Lung (tissue), 12 donors: ENCODE results near the gene HLCS. TPM values are rescaled to one million over a fixed set of nuclear protein-coding genes. Genes with fewer than 3 reads are reported as not detected.
A peak's percentile ranks its signal among the peaks of the same experiment; 100 is the strongest.

Source experiments
- ATAC-seq: fragments of 200-7000 bp; cut with Tn5 transposase; one replicate; pipeline ENCODE4 v1.9.1; 2020; ENCODE audit warnings: moderate number of reproducible peaks; ENCODE audit not compliant: insufficient read depth, low FRiP score
- DNase-seq, 3 donors: peaks; one replicate each; pipeline ENCODE4 v3.0.0-alpha.2; 2013 to 2017
- H3K27ac ChIP-seq, 2 donors: one replicate each; pipeline ENCODE4 v1.5.1; 2013; ENCODE audit warnings: mild to moderate bottlenecking in 2 of 2, moderate library complexity in 2 of 2, control low read depth in 1 of 2, inconsistent platforms in 1 of 2, low read depth in 1 of 2, low read length in 1 of 2
- H3K27me3 ChIP-seq, 3 donors: one replicate each; pipeline ENCODE4 v1.5.1; 2013; ENCODE audit warnings: low read length in 2 of 3; ENCODE audit not compliant: control insufficient read depth in 3 of 3, insufficient read depth in 3 of 3
- H3K36me3 ChIP-seq, 4 donors: one replicate each; pipeline ENCODE4 v1.5.1; 2013; ENCODE audit warnings: low read length in 4 of 4, mild to moderate bottlenecking in 1 of 4, moderate library complexity in 1 of 4; ENCODE audit not compliant: control insufficient read depth in 4 of 4, insufficient read depth in 4 of 4
- H3K4me1 ChIP-seq, 5 donors: one replicate each; pipeline ENCODE4 v1.5.1; 2013; ENCODE audit warnings: low read length in 5 of 5, mild to moderate bottlenecking in 2 of 5, moderate library complexity in 1 of 5; ENCODE audit not compliant: control insufficient read depth in 5 of 5, insufficient read depth in 5 of 5
- H3K4me3 ChIP-seq: one replicate; pipeline ENCODE4 v1.5.1; 2013; ENCODE audit warnings: mild to moderate bottlenecking, control low read depth, moderate library complexity
- H3K9ac ChIP-seq, 2 donors: one replicate each; pipeline ENCODE4 v1.5.1; 2013; ENCODE audit warnings: low read length in 2 of 2, control low read depth in 1 of 2; ENCODE audit not compliant: insufficient read depth in 1 of 2
- H3K9me3 ChIP-seq, 4 donors: one replicate each; pipeline ENCODE4 v1.5.1; 2013; ENCODE audit warnings: low read length in 3 of 4, mild to moderate bottlenecking in 1 of 4, moderate library complexity in 1 of 4; ENCODE audit not compliant: control insufficient read depth in 4 of 4, insufficient read depth in 3 of 4
- CTCF ChIP-seq: IDR thresholded peaks from 2 replicates; pipeline ENCODE4 v1.5.1; 2012; ENCODE audit warnings: mild to moderate bottlenecking; ENCODE audit errors: control extremely low read depth, extremely low read depth
- WGBS, 2 donors: extraction: QIAGEN DNeasy Blood & Tissue Kit; methylation state at CpG; one replicate each; pipeline ENCODE4 v1.1.7; 2013; 5-methylcytosine and 5-hydroxymethylcytosine counted together
- polyA plus RNA-seq, 2 donors: library from polyadenylated mRNA; stranded (reverse); fragments of 200-250 nt; gene quantifications; one replicate each; pipeline ENCODE4 v1.2.1, GENCODE V29; 2013
- total RNA-seq, 2 donors: library from RNA; depleted of rRNA in 1 of 2; stranded (reverse); fragments of >200 nt in 1 of 2; gene quantifications; one replicate each; pipeline ENCODE4 v1.2.1, GENCODE V29; 2014 to 2021
- donor health status: control.
- donor health status: control.
- donor health status: Bipolar disorder and iron deficiency.
- donor health status: healthy.
- donor health status: DM: yes; HTN: yes; CAD: no.

Gene HLCS
- total and polyA plus RNA-seq, 4 donors = 5.0 to 28.8 (median 17.5) TPM

DNA sequence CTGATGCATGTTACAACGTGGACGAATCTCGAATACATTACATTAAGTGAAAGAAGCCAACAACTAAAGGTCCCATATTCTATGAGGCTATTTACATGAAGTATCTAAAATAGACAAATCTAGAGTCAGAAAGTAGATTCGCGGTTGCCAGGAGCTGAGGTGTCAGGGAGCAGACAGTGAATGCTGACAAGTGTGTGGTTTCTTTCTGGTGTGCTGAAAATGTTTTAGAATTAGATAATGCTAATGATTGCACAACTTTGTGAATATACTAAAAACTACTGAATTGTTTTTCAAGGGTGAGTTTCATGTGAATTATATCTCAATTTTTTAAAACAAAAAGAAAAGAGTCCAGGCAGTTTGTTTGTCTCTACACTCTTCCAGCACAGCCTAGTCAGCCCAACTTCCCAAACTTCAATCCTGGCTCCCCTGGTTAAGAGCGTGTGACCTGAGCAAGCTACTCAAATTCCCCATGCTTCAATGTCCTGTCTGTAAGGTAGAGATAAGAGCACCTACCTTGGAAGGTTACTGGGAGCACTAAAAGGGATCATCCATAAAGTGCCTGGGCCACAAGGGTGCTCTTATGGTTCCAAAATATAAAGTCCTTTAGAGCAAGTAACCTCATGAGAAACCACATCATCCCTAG, 20.9 kb downstream of the HLCS start:
- WGBS, 2 donors = 92 to 94% methylated on average over 6 of the region's 6 CpGs
- Histone ChIP-seq H3K27ac (no peak overlapping the region), H3K36me3 (no peaks in the 10 kb centered on the region), H3K9ac (no peak overlapping the region), H3K4me3 (no peak overlapping the region), H3K9me3 (peaks cover 0 to 5% (median 1%) of the 10 kb centered on the region in 4 donors), H3K27me3 (no peaks in the 10 kb centered on the region), H3K4me1 (no peaks in the 10 kb centered on the region)
- DNase-seq (no peak), ATAC-seq (no peak)
- no peak for TF ChIP-seq CTCF

GRCh38 chr21:36936361-36937135, 29.9 kb downstream of the HLCS start:
- peaks cover 0 to 3% (median 0%) of the 10 kb centered on the region in 4 donors for H3K9me3 ChIP-seq
- peaks cover 4 to 19% (median 9%) of the 10 kb centered on the region in 4 donors for H3K36me3 ChIP-seq
- ATAC-seq (no peak), DNase-seq (no peak)
- H3K4me3 ChIP-seq = no peak overlapping the region
- H3K9ac ChIP-seq = no peak overlapping the region
- no peaks in the 10 kb centered on the region for H3K27me3 ChIP-seq
- no peak for TF ChIP-seq CTCF
- H3K27ac ChIP-seq = no peak overlapping the region
- 92 to 94% methylated on average over 24 of the region's 24 CpGs for WGBS, 2 donors
- peaks cover 2 to 13% (median 4%) of the 10 kb centered on the region in 5 donors for H3K4me1 ChIP-seq

GRCh38 chr21:36934864-36935420, 31.5 kb downstream of the HLCS start:
- no peak overlapping the region for H3K27ac ChIP-seq
- DNase-seq (peak in 1 of 3 donors; percentile 52), ATAC-seq (no peak)
- H3K4me3 ChIP-seq = no peak overlapping the region
- H3K4me1 ChIP-seq = peaks cover 2 to 14% (median 6%) of the 10 kb centered on the region in 5 donors
- H3K9ac ChIP-seq = no peak overlapping the region
- WGBS, 2 donors = 37 to 51% methylated on average over 5 of the region's 5 CpGs
- H3K36me3 ChIP-seq = peaks cover 4 to 19% (median 9%) of the 10 kb centered on the region in 4 donors
- peaks cover 0 to 3% (median 0%) of the 10 kb centered on the region in 4 donors for H3K9me3 ChIP-seq
- TF ChIP-seq CTCF = no peak
- H3K27me3 ChIP-seq = no peaks in the 10 kb centered on the region
